ENCODE data around the gene ATG16L1. TPM values are rescaled to one million over a fixed set of nuclear protein-coding genes. Genes with fewer than 3 reads are reported as not detected.

ATG16L1 gene
- total and polyA plus RNA-seq, 2 donors (not counting 1 experiment from before 2014, with no cell fraction given), result 23.7 to 33.7 TPM

- Histone ChIP-seq H4K20me1 (ENCODE audit: control insufficient read depth, extremely low read depth, insufficient read depth, low read length) (no peaks in the 10 kb centered on the region), H2AFZ (ENCODE audit: low read length) (no peak overlapping the region), H3K36me3 (ENCODE audit: control insufficient read depth, insufficient read depth, low read length) (no peaks in the 10 kb centered on the region), H3K4me2 (ENCODE audit: extremely low read depth, insufficient read depth, low read length) (no peak overlapping the region), H3K27me3 (ENCODE audit: control insufficient read depth, insufficient read depth, low read length) (no peaks in the 10 kb centered on the region), H3K27ac (ENCODE audit: insufficient read depth, low read length) (no peak overlapping the region), H3K4me3 (replicated peaks in 1 of 4; ENCODE audit: control extremely low read depth in 1 of 4, insufficient read depth in 1 of 4, low read depth in 3 of 4, low read length in 4 of 4) (no peak overlapping the region), H3K9ac (ENCODE audit: insufficient read depth, low read length) (no peak overlapping the region), H3K79me2 (ENCODE audit: control insufficient read depth, insufficient read depth, low read length) (no peaks in the 10 kb centered on the region), H3K9me3 (ENCODE audit: control insufficient read depth, insufficient read depth, low read depth, low read length) (no peaks in the 10 kb centered on the region), H3K4me1 (ENCODE audit: control insufficient read depth, extremely low read depth, insufficient read depth, low read length) (no peaks in the 10 kb centered on the region)
- no peak for DNase-seq (ENCODE audit: low read depth in 2 of 2)
- TF ChIP-seq EZH2 (IDR thresholded peaks at IDR 0.05; ENCODE audit: low read length, missing control alignments), result no peak
- TF ChIP-seq CTCF (conservative IDR thresholded peaks at IDR 0.05 in 1 of 2, IDR thresholded peaks at IDR 0.05 in 1 of 2; ENCODE audit: low read depth in 1 of 2, low read length in 2 of 2), result no peak
Observed at GRCh38 chr2:233303252-233303651, 51.8 kb downstream of the ATG16L1 start.

- H3K27me3 ChIP-seq (ENCODE audit: control insufficient read depth, insufficient read depth, low read length), result no peaks in the 10 kb centered on the region
- H3K79me2 ChIP-seq (ENCODE audit: control insufficient read depth, insufficient read depth, low read length), result no peaks in the 10 kb centered on the region
- H3K9me3 ChIP-seq (ENCODE audit: control insufficient read depth, insufficient read depth, low read depth, low read length), result no peaks in the 10 kb centered on the region
- no peak within 1 kb of the TSS for H3K9ac ChIP-seq (ENCODE audit: insufficient read depth, low read length)
- no peak within 1 kb of the TSS for H2AFZ ChIP-seq (ENCODE audit: low read length)
- H3K4me3 ChIP-seq (replicated peaks in 1 of 4; ENCODE audit: control extremely low read depth in 1 of 4, insufficient read depth in 1 of 4, low read depth in 3 of 4, low read length in 4 of 4), result no peak within 1 kb of the TSS
- no peaks in the 10 kb centered on the region for H3K4me1 ChIP-seq (ENCODE audit: control insufficient read depth, extremely low read depth, insufficient read depth, low read length)
- H3K36me3 ChIP-seq (ENCODE audit: control insufficient read depth, insufficient read depth, low read length), result no peaks in the 10 kb centered on the region
- no peak within 1 kb of the TSS for H3K27ac ChIP-seq (ENCODE audit: insufficient read depth, low read length)
- no peak within 1 kb of the TSS for H3K4me2 ChIP-seq (ENCODE audit: extremely low read depth, insufficient read depth, low read length)
- no peaks in the 10 kb centered on the region for H4K20me1 ChIP-seq (ENCODE audit: control insufficient read depth, extremely low read depth, insufficient read depth, low read length)
- no peak for DNase-seq (ENCODE audit: low read depth in 2 of 2)
- TF ChIP-seq EZH2 (IDR thresholded peaks at IDR 0.05; ENCODE audit: low read length, missing control alignments), result no peak
- TF ChIP-seq CTCF (conservative IDR thresholded peaks at IDR 0.05 in 1 of 2, IDR thresholded peaks at IDR 0.05 in 1 of 2; ENCODE audit: low read depth in 1 of 2, low read length in 2 of 2), result no peak
Observed at GRCh38 chr2:233307565-233307964, 56.1 kb downstream of the ATG16L1 start, which contains the start of gene SAG. Gene SAG (plus strand): TSS chr2:233307816. CDS start chr2:233309190, 1,374 bp downstream.

- no peak overlapping the region for H3K4me2 ChIP-seq (ENCODE audit: extremely low read depth, insufficient read depth, low read length)
- no peak overlapping the region for H3K9ac ChIP-seq (ENCODE audit: insufficient read depth, low read length)
- H3K79me2 ChIP-seq (ENCODE audit: control insufficient read depth, insufficient read depth, low read length), result no peaks in the 10 kb centered on the region
- no peaks in the 10 kb centered on the region for H4K20me1 ChIP-seq (ENCODE audit: control insufficient read depth, extremely low read depth, insufficient read depth, low read length)
- no peak for DNase-seq (ENCODE audit: low read depth in 2 of 2)
- H3K4me1 ChIP-seq (ENCODE audit: control insufficient read depth, extremely low read depth, insufficient read depth, low read length), result no peaks in the 10 kb centered on the region
- no peak overlapping the region for H2AFZ ChIP-seq (ENCODE audit: low read length)
- no peak for TF ChIP-seq EZH2 (IDR thresholded peaks at IDR 0.05; ENCODE audit: low read length, missing control alignments)
- TF ChIP-seq CTCF (conservative IDR thresholded peaks at IDR 0.05 in 1 of 2, IDR thresholded peaks at IDR 0.05 in 1 of 2; ENCODE audit: low read depth in 1 of 2, low read length in 2 of 2), result no peak
- H3K36me3 ChIP-seq (ENCODE audit: control insufficient read depth, insufficient read depth, low read length), result no peaks in the 10 kb centered on the region
- H3K27ac ChIP-seq (ENCODE audit: insufficient read depth, low read length), result no peak overlapping the region
- no peak overlapping the region for H3K4me3 ChIP-seq (replicated peaks in 1 of 4; ENCODE audit: control extremely low read depth in 1 of 4, insufficient read depth in 1 of 4, low read depth in 3 of 4, low read length in 4 of 4)
- H3K9me3 ChIP-seq (ENCODE audit: control insufficient read depth, insufficient read depth, low read depth, low read length), result no peaks in the 10 kb centered on the region
- H3K27me3 ChIP-seq (ENCODE audit: control insufficient read depth, insufficient read depth, low read length), result no peaks in the 10 kb centered on the region
Observed at GRCh38 chr2:233311241-233311926, 59.9 kb downstream of the ATG16L1 start.

Data from fibroblast of lung (primary cell).